Inflammatory macrophage treated with lipopolysaccharide for 4 hours (primary cell): Measurements from ENCODE around the gene MED17.
"Not testable (repeated sequence)": the region's sequence is repeated elsewhere in the genome, so short reads cannot be mapped to it uniquely, and the experiment has no call there.

Source experiments
- DNase-seq: peaks from one replicate; pipeline ENCODE4 v3.0.0-alpha.2; 2020

The MED17 gene

GRCh38 chr11:93784145-93784934 is at the start of gene MED17:
Gene MED17 (plus strand): TSS chr11:93784282. CDS start chr11:93784514, 232 bp downstream.
- peak; percentile 93 for DNase-seq

- no peak for DNase-seq
Observed at GRCh38 chr11:93734427-93735222, 49.5 kb upstream of the MED17 start.

- no peak for DNase-seq
Observed at GRCh38 chr11:93735627-93736026, 48.5 kb upstream of the MED17 start.

- DNase-seq, result peak; percentile 16
Observed at GRCh38 chr11:93736129-93736528, 48.0 kb upstream of the MED17 start.

GRCh38 chr11:93737904-93738612 is 46.0 kb upstream of the MED17 start:
- no peak for DNase-seq

GRCh38 chr11:93738647-93739081 is 45.4 kb upstream of the MED17 start:
- DNase-seq, result no peak

GRCh38 chr11:93740031-93740729 is 43.9 kb upstream of the MED17 start:
- no peak for DNase-seq

GRCh38 chr11:93740730-93741093 is 43.4 kb upstream of the MED17 start:
- peak; percentile 81 for DNase-seq

- peak; percentile 99 for DNase-seq
Observed at GRCh38 chr11:93741094-93741881, 42.8 kb upstream of the MED17 start, which contains the start of the genes C11orf54 and TAF1D. Gene C11orf54 (plus strand): TSS chr11:93741672. CDS start chr11:93747394, 5,722 bp downstream. Gene TAF1D (minus strand): TSS chr11:93741495. CDS start chr11:93739304, 2,191 bp downstream.

- DNase-seq, result peak; percentile 50
Observed at GRCh38 chr11:93741882-93742226, 42.2 kb upstream of the MED17 start.

GRCh38 chr11:93743291-93743690 is 40.8 kb upstream of the MED17 start:
- DNase-seq, result no peak

- DNase-seq, result no peak
Observed at GRCh38 chr11:93744669-93745004, 39.4 kb upstream of the MED17 start.

GRCh38 chr11:93745005-93745755 is 38.9 kb upstream of the MED17 start:
- DNase-seq, result not testable (repeated sequence)

GRCh38 chr11:93746101-93746500 is 38.0 kb upstream of the MED17 start:
- DNase-seq, result no peak

GRCh38 chr11:93747122-93747521 is 37.0 kb upstream of the MED17 start:
- DNase-seq, result no peak

GRCh38 chr11:93751001-93751400 is 33.1 kb upstream of the MED17 start:
- DNase-seq, result no peak

- DNase-seq, result no peak
Observed at GRCh38 chr11:93753241-93753640, 30.8 kb upstream of the MED17 start.

GRCh38 chr11:93756748-93757147 is 27.3 kb upstream of the MED17 start:
- no peak for DNase-seq

- DNase-seq, result no peak
Observed at GRCh38 chr11:93757301-93757700, 26.8 kb upstream of the MED17 start.

- DNase-seq, result no peak
Observed at GRCh38 chr11:93757924-93758865, 25.9 kb upstream of the MED17 start.
